ENCODE measurements around the gene COPZ2.
"Not testable (repeated sequence)": the region's sequence is repeated elsewhere in the genome, so short reads cannot be mapped to it uniquely, and the experiment has no call there.

Gene COPZ2

DNA sequence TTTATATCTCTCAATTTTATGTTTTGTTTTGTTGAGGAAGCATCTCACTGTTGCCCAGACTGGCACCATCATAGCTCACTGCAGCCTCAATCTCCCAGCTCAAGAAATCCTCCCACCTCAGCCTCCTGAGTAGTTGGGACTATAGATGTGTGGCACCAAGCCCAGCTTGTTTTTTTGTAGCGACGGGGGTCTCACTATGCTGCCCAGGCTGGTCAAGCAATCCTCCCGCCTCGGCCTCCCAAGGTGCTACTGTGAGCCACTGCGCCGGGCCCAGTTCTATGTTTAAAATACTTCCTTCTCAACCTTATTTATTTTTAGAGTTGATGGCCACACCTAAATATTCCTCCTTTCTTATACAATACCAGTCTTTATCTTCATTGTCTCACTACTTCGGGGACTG is 8.7 kb upstream of the COPZ2 start:
- Histone ChIP-seq H3K4me1 (ENCODE audit: control insufficient read depth in 1 of 2, insufficient read depth in 2 of 2, low read length in 2 of 2) (peaks cover 17 to 28% of the 10 kb centered on the region in 2 donors), H3K27me3 (ENCODE audit: low read depth, low read length) (no peaks in the 10 kb centered on the region), H3K27ac (ENCODE audit: low read length) (no peak overlapping the region), H3K36me3 (ENCODE audit: control insufficient read depth in 1 of 2, insufficient read depth in 2 of 2, low read length in 2 of 2) (peaks cover 0 to 20% of the 10 kb centered on the region in 2 donors), H3K9me3 (ENCODE audit: control insufficient read depth in 1 of 2, low read length in 2 of 2) (no peaks in the 10 kb centered on the region), H3K4me3 (ENCODE audit: low read depth in 1 of 2, low read length in 2 of 2) (peak overlapping the region; percentile 79 to 85)

DNA sequence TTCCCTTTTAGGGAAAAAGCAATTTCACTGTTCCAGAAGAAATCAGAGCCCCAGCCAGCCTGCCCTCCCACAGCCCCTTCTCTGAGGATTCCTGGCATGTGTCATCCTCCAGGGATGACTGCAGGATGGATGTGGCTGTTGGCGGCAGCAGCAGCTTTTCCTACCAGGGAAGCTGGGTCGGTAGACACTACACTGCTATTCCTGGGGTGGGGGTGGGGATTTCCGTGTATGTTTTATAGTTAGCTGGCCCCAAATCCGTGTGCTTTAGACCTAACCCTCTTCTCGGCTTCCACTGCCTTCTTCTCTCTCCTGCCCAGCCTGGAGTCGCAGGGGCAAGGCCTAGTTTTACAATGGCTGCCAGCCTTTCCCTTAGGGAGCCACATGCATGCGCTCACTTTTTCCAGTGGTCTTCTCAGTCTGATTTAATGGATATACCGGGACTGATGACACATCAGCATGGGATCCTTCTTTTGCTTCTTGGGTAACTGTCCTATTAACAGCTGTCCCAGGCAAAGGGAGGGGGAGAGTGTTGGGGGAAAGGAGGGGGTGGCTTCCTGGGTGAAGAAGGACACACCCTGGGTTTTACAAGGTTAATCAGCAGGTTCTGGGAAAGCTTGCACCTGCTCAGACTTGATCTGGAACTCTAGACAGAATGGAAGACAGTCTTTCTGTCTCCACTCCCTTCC is 7.9 kb upstream of the COPZ2 start:
- Histone ChIP-seq H3K4me1 (ENCODE audit: control insufficient read depth in 1 of 2, insufficient read depth in 2 of 2, low read length in 2 of 2) (peaks cover 14 to 20% of the 10 kb centered on the region in 2 donors), H3K36me3 (ENCODE audit: control insufficient read depth in 1 of 2, insufficient read depth in 2 of 2, low read length in 2 of 2) (peaks cover 0 to 14% of the 10 kb centered on the region in 2 donors), H3K9me3 (ENCODE audit: control insufficient read depth in 1 of 2, low read length in 2 of 2) (no peaks in the 10 kb centered on the region), H3K27ac (ENCODE audit: low read length) (peak overlapping the region; percentile 23), H3K4me3 (ENCODE audit: low read depth in 1 of 2, low read length in 2 of 2) (no peak overlapping the region), H3K27me3 (ENCODE audit: low read depth, low read length) (no peaks in the 10 kb centered on the region)

GRCh38 chr17:48044851-48045250 is 7.3 kb upstream of the COPZ2 start:
- Histone ChIP-seq H3K4me3 (ENCODE audit: low read depth in 1 of 2, low read length in 2 of 2) (no peak overlapping the region), H3K27ac (ENCODE audit: low read length) (no peak overlapping the region), H3K27me3 (ENCODE audit: low read depth, low read length) (no peaks in the 10 kb centered on the region), H3K36me3 (ENCODE audit: control insufficient read depth in 1 of 2, insufficient read depth in 2 of 2, low read length in 2 of 2) (peaks cover 0 to 14% of the 10 kb centered on the region in 2 donors), H3K4me1 (ENCODE audit: control insufficient read depth in 1 of 2, insufficient read depth in 2 of 2, low read length in 2 of 2) (peaks cover 12 to 14% of the 10 kb centered on the region in 2 donors), H3K9me3 (ENCODE audit: control insufficient read depth in 1 of 2, low read length in 2 of 2) (no peaks in the 10 kb centered on the region)

- Histone ChIP-seq H3K36me3 (ENCODE audit: control insufficient read depth in 1 of 2, insufficient read depth in 2 of 2, low read length in 2 of 2) (peaks cover 0 to 10% of the 10 kb centered on the region in 2 donors), H3K27ac (ENCODE audit: low read length) (no peak overlapping the region), H3K27me3 (ENCODE audit: low read depth, low read length) (no peaks in the 10 kb centered on the region), H3K9me3 (ENCODE audit: control insufficient read depth in 1 of 2, low read length in 2 of 2) (no peaks in the 10 kb centered on the region), H3K4me1 (ENCODE audit: control insufficient read depth in 1 of 2, insufficient read depth in 2 of 2, low read length in 2 of 2) (peaks cover 9 to 11% of the 10 kb centered on the region in 2 donors), H3K4me3 (ENCODE audit: low read depth in 1 of 2, low read length in 2 of 2) (no peak overlapping the region)
Observed at GRCh38 chr17:48043176-48043575, 5.6 kb upstream of the COPZ2 start.

- Histone ChIP-seq H3K4me1 (ENCODE audit: control insufficient read depth in 1 of 2, insufficient read depth in 2 of 2, low read length in 2 of 2) (peaks cover 0 to 14% of the 10 kb centered on the region in 2 donors), H3K27ac (ENCODE audit: low read length) (no peak overlapping the region), H3K9me3 (ENCODE audit: control insufficient read depth in 1 of 2, low read length in 2 of 2) (no peaks in the 10 kb centered on the region), H3K27me3 (ENCODE audit: low read depth, low read length) (no peaks in the 10 kb centered on the region), H3K36me3 (ENCODE audit: control insufficient read depth in 1 of 2, insufficient read depth in 2 of 2, low read length in 2 of 2) (peaks cover 0 to 2% of the 10 kb centered on the region in 2 donors), H3K4me3 (ENCODE audit: low read depth in 1 of 2, low read length in 2 of 2) (no peak overlapping the region)
Observed at GRCh38 chr17:48038687-48039086, 1.1 kb upstream of the COPZ2 start.

DNA sequence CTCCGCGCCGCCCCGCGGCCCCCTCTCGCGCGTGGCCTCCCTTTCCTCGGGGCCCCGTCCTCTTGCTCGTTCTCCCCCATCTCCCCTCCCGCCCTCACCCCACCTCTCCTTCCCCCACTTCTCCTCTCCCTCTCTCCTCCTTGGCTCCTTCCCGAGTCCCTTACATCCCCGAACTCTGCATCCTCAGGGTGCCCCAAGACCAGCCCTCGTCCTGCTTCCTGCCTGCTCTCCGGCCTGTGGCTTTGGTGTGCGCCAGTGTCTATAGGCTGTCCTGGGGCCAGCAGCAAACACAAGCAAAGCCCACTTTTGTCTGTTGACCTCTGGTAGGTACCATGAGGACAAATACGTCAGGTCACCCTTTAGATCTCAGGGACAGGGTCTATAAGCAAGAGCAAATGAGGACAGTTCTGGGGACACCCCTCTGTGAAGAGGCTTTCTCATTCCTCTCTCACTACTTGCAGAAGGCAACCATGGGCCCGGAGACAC is 284 bp upstream of the COPZ2 start:
- Histone ChIP-seq H3K4me3 (ENCODE audit: low read depth in 1 of 2, low read length in 2 of 2) (peak overlapping the region in 1 of 2 donors; percentile 49), H3K36me3 (ENCODE audit: control insufficient read depth in 1 of 2, insufficient read depth in 2 of 2, low read length in 2 of 2) (peaks cover 0 to 9% of the 10 kb centered on the region in 2 donors), H3K27ac (ENCODE audit: low read length) (no peak overlapping the region), H3K4me1 (ENCODE audit: control insufficient read depth in 1 of 2, insufficient read depth in 2 of 2, low read length in 2 of 2) (peaks cover 0 to 14% of the 10 kb centered on the region in 2 donors), H3K27me3 (ENCODE audit: low read depth, low read length) (no peaks in the 10 kb centered on the region), H3K9me3 (ENCODE audit: control insufficient read depth in 1 of 2, low read length in 2 of 2) (no peaks in the 10 kb centered on the region)

DNA sequence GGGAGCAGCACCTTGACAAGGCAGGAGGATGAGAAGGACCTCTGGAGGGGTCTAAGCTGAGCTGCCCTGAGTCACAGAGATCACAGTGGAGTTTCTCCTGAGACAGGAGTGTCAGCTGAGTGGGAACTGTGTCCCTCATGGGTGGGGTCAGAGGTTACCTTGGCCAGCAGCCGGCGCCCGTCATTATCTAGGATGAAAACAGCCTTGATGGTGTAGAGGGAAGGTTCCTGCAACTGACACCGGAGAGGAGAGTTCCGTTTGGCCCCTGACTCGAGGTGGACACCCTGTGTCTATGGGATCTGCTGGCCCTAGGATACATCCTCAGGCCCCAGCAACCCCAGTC is 933 bp downstream of the COPZ2 start:
- Histone ChIP-seq H3K27me3 (ENCODE audit: low read depth, low read length) (no peaks in the 10 kb centered on the region), H3K36me3 (ENCODE audit: control insufficient read depth in 1 of 2, insufficient read depth in 2 of 2, low read length in 2 of 2) (peaks cover 0 to 9% of the 10 kb centered on the region in 2 donors), H3K9me3 (ENCODE audit: control insufficient read depth in 1 of 2, low read length in 2 of 2) (no peaks in the 10 kb centered on the region), H3K4me3 (ENCODE audit: low read depth in 1 of 2, low read length in 2 of 2) (peak overlapping the region; percentile 65 to 80), H3K27ac (ENCODE audit: low read length) (no peak overlapping the region), H3K4me1 (ENCODE audit: control insufficient read depth in 1 of 2, insufficient read depth in 2 of 2, low read length in 2 of 2) (peaks cover 0 to 14% of the 10 kb centered on the region in 2 donors)

GRCh38 chr17:48034734-48035133 is 2.9 kb downstream of the COPZ2 start:
- not testable (repeated sequence) for H3K27me3 ChIP-seq (ENCODE audit: low read depth, low read length); H3K36me3 ChIP-seq (ENCODE audit: control insufficient read depth in 1 of 2, insufficient read depth in 2 of 2, low read length in 2 of 2); H3K27ac ChIP-seq (ENCODE audit: low read length); H3K4me3 ChIP-seq (ENCODE audit: low read depth in 1 of 2, low read length in 2 of 2); H3K9me3 ChIP-seq (ENCODE audit: control insufficient read depth in 1 of 2, low read length in 2 of 2)
- peaks cover 0 to 19% of the 10 kb centered on the region in 2 donors for H3K4me1 ChIP-seq (ENCODE audit: control insufficient read depth in 1 of 2, insufficient read depth in 2 of 2, low read length in 2 of 2)

GRCh38 chr17:48031966-48032365 is 5.6 kb downstream of the COPZ2 start:
- no peaks in the 10 kb centered on the region for H3K27me3 ChIP-seq (ENCODE audit: low read depth, low read length)
- peaks cover 0 to 9% of the 10 kb centered on the region in 2 donors for H3K36me3 ChIP-seq (ENCODE audit: control insufficient read depth in 1 of 2, insufficient read depth in 2 of 2, low read length in 2 of 2)
- H3K4me1 ChIP-seq (ENCODE audit: control insufficient read depth in 1 of 2, insufficient read depth in 2 of 2, low read length in 2 of 2): peaks cover 0 to 12% of the 10 kb centered on the region in 2 donors
- no peak overlapping the region for H3K27ac ChIP-seq (ENCODE audit: low read length)
- no peak overlapping the region for H3K4me3 ChIP-seq (ENCODE audit: low read depth in 1 of 2, low read length in 2 of 2)
- H3K9me3 ChIP-seq (ENCODE audit: control insufficient read depth in 1 of 2, low read length in 2 of 2): no peaks in the 10 kb centered on the region

- Histone ChIP-seq H3K4me3 (ENCODE audit: low read depth in 1 of 2, low read length in 2 of 2) (no peak overlapping the region), H3K27ac (ENCODE audit: low read length) (no peak overlapping the region), H3K27me3 (ENCODE audit: low read depth, low read length) (no peaks in the 10 kb centered on the region), H3K9me3 (ENCODE audit: control insufficient read depth in 1 of 2, low read length in 2 of 2) (no peaks in the 10 kb centered on the region), H3K36me3 (ENCODE audit: control insufficient read depth in 1 of 2, insufficient read depth in 2 of 2, low read length in 2 of 2) (peaks cover 0 to 9% of the 10 kb centered on the region in 2 donors), H3K4me1 (ENCODE audit: control insufficient read depth in 1 of 2, insufficient read depth in 2 of 2, low read length in 2 of 2) (peaks cover 14 to 19% of the 10 kb centered on the region in 2 donors)
Observed at GRCh38 chr17:48030531-48030930, 7.1 kb downstream of the COPZ2 start.

GRCh38 chr17:48028736-48029135 is 8.9 kb downstream of the COPZ2 start:
- H3K36me3 ChIP-seq (ENCODE audit: control insufficient read depth in 1 of 2, insufficient read depth in 2 of 2, low read length in 2 of 2): peaks cover 0 to 8% of the 10 kb centered on the region in 2 donors
- H3K4me3 ChIP-seq (ENCODE audit: low read depth in 1 of 2, low read length in 2 of 2): no peak overlapping the region
- peaks cover 3% of the 10 kb centered on the region for H3K27me3 ChIP-seq (ENCODE audit: low read depth, low read length)
- no peak overlapping the region for H3K27ac ChIP-seq (ENCODE audit: low read length)
- H3K9me3 ChIP-seq (ENCODE audit: control insufficient read depth in 1 of 2, low read length in 2 of 2): no peaks in the 10 kb centered on the region
- H3K4me1 ChIP-seq (ENCODE audit: control insufficient read depth in 1 of 2, insufficient read depth in 2 of 2, low read length in 2 of 2): peaks cover 16 to 31% of the 10 kb centered on the region in 2 donors
